A549 treated with ZK216348 at 1 μM for 4 hours (cell line): ENCODE results near the gene LVRN. TPM values are rescaled to one million over a fixed set of nuclear protein-coding genes. Genes with fewer than 3 reads are reported as not detected.

Experiments used
- total RNA-seq: library from RNA; stranded (reverse); fragments of 200-300 nt; extraction: Qiagen RNA extraction; gene quantifications from 5 replicates; pipeline ENCODE4 v1.2.3, GENCODE V29; 2022; ENCODE audit warnings: low read depth

LVRN gene
- 0.05 to 0.22 TPM in 2 of 5 replicates, not detected in the others for total RNA-seq

GRCh38 chr5:115962239-115962564, at the start of gene LVRN:
Gene LVRN, plus strand, starts transcription at chr5:115962475. Its CDS starts 143 bp downstream, at chr5:115962618.

GRCh38 chr5:116032094-116032517, 69.8 kb downstream of the LVRN start, which contains the start of gene ARL14EPL:
Gene ARL14EPL, plus strand, starts transcription at chr5:116032472. Its CDS starts 18,994 bp downstream, at chr5:116051466.

Other genes with a start within 250 kb of the LVRN start
- not detected in 5 replicates for gene CDO1, start 145.8 kb upstream of the LVRN start, total RNA-seq
- 33.7 to 56.8 TPM (median 53.4 TPM) in 5 replicates for gene ATG12, start 120.9 kb upstream of the LVRN start, total RNA-seq
- 35.1 to 85.4 TPM (median 71.7 TPM) in 5 replicates for gene AP3S1, start 120.5 kb upstream of the LVRN start, total RNA-seq
- gene ARL14EPL, start 70.0 kb downstream of the LVRN start, total RNA-seq = 0.18 to 0.33 TPM (median 0.18 TPM) in 3 of 5 replicates, not detected in the others
- gene COMMD10, start 122.5 kb downstream of the LVRN start, total RNA-seq = 33.9 to 38.2 TPM (median 36.3 TPM) in 5 replicates